DND-41 (cell line): ENCODE measurements around the gene AFAP1L1.

Experiments
- ATAC-seq: fragments of 200-7000 bp; cut with Tn5 transposase; 3 replicates; pipeline ENCODE4 v1.9.1; 2021; ENCODE audit warnings: low read depth; ENCODE audit not compliant: insufficient read depth
- DNase-seq: peaks from one replicate; pipeline ENCODE4 v3.0.0-alpha.2; 2020
- H2AFZ ChIP-seq: 2 replicates; pipeline ENCODE4 v1.6.0; 2012; ENCODE audit warnings: low read depth, low read length
- H3K27ac ChIP-seq: 2 replicates; pipeline ENCODE4 v1.5.1; 2012; ENCODE audit warnings: low read length, inconsistent platforms
- H3K27me3 ChIP-seq: fragments of 200-600 bp; sonication (generic); 2 replicates; pipeline ENCODE4 v1.6.0; 2012; ENCODE audit warnings: low read length, mild to moderate bottlenecking, inconsistent platforms; ENCODE audit not compliant: insufficient read depth, poor library complexity
- H3K36me3 ChIP-seq: 2 replicates; pipeline ENCODE4 v1.5.1; 2012; ENCODE audit warnings: low read length, inconsistent platforms; ENCODE audit not compliant: insufficient read depth
- H3K4me1 ChIP-seq: 2 replicates; pipeline ENCODE4 v1.5.1; 2012; ENCODE audit warnings: mild to moderate bottlenecking, low read length; ENCODE audit not compliant: insufficient read depth
- H3K4me2 ChIP-seq: 2 replicates; pipeline ENCODE4 v1.6.0; 2012; ENCODE audit warnings: mild to moderate bottlenecking, moderate library complexity, low read length, inconsistent platforms; ENCODE audit not compliant: insufficient read depth
- H3K4me3 ChIP-seq, 2 experiments: fragments of 200-600 bp in 1 of 2; shearing (Covaris generic) in 1 of 2; 2 replicates each; pipeline ENCODE4 v1.5.1; 2012 to 2016; ENCODE audit warnings: inconsistent platforms in 2 of 2, low read length in 2 of 2, mild to moderate bottlenecking in 2 of 2, low read depth in 1 of 2, moderate library complexity in 1 of 2
- H3K79me2 ChIP-seq: 2 replicates; pipeline ENCODE4 v1.6.0; 2012; ENCODE audit warnings: low read length, inconsistent platforms; ENCODE audit not compliant: insufficient read depth
- H3K9ac ChIP-seq: 2 replicates; pipeline ENCODE4 v1.6.0; 2012; ENCODE audit warnings: low read depth, mild to moderate bottlenecking, inconsistent platforms, low read length, moderate library complexity
- H3K9me3 ChIP-seq: 2 replicates; pipeline ENCODE4 v1.5.1; 2012; ENCODE audit warnings: low read length, moderate library complexity, mild to moderate bottlenecking, inconsistent platforms; ENCODE audit not compliant: insufficient read depth, severe bottlenecking
- H4K20me1 ChIP-seq: 2 replicates; pipeline ENCODE4 v1.6.0; 2012; ENCODE audit warnings: low read length; ENCODE audit not compliant: insufficient read depth
- EZH2 ChIP-seq: IDR thresholded peaks from 3 replicates; pipeline ENCODE4 v1.6.1; 2012; ENCODE audit warnings: borderline replicate concordance, low read depth, mild to moderate bottlenecking, moderate library complexity, low read length, inconsistent platforms; ENCODE audit not compliant: severe bottlenecking
- TF ChIP-seq, protein P1 (sequence below): IDR thresholded peaks from 2 replicates; pipeline ENCODE4 v1.5.1; 2012; ENCODE audit warnings: borderline replicate concordance, low read length, moderate library complexity, mild to moderate bottlenecking; ENCODE audit not compliant: poor library complexity, severe bottlenecking; ENCODE audit errors: extremely low read depth

AFAP1L1 gene

GRCh38 chr5:149310947-149311658 is 39.4 kb downstream of the AFAP1L1 start:
- Histone ChIP-seq H3K79me2 (no peaks in the 10 kb centered on the region), H4K20me1 (no peaks in the 10 kb centered on the region), H2AFZ (no peak overlapping the region), H3K4me3 (no peak overlapping the region), H3K4me2 (no peak overlapping the region), H3K9me3 (no peaks in the 10 kb centered on the region), H3K4me1 (no peaks in the 10 kb centered on the region; the same call in 1 of the 2 replicates), H3K9ac (no peak overlapping the region), H3K27ac (no peak overlapping the region), H3K36me3 (no peaks in the 10 kb centered on the region), H3K27me3 (no peaks in the 10 kb centered on the region)
- peak; percentile 10 for DNase-seq
- TF ChIP-seq EZH2, result no peak
- TF ChIP-seq, protein P1, sequence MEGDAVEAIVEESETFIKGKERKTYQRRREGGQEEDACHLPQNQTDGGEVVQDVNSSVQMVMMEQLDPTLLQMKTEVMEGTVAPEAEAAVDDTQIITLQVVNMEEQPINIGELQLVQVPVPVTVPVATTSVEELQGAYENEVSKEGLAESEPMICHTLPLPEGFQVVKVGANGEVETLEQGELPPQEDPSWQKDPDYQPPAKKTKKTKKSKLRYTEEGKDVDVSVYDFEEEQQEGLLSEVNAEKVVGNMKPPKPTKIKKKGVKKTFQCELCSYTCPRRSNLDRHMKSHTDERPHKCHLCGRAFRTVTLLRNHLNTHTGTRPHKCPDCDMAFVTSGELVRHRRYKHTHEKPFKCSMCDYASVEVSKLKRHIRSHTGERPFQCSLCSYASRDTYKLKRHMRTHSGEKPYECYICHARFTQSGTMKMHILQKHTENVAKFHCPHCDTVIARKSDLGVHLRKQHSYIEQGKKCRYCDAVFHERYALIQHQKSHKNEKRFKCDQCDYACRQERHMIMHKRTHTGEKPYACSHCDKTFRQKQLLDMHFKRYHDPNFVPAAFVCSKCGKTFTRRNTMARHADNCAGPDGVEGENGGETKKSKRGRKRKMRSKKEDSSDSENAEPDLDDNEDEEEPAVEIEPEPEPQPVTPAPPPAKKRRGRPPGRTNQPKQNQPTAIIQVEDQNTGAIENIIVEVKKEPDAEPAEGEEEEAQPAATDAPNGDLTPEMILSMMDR, result no peak
- ATAC-seq, result peak; percentile 49; the same call in 2 of the 3 replicates

DNA sequence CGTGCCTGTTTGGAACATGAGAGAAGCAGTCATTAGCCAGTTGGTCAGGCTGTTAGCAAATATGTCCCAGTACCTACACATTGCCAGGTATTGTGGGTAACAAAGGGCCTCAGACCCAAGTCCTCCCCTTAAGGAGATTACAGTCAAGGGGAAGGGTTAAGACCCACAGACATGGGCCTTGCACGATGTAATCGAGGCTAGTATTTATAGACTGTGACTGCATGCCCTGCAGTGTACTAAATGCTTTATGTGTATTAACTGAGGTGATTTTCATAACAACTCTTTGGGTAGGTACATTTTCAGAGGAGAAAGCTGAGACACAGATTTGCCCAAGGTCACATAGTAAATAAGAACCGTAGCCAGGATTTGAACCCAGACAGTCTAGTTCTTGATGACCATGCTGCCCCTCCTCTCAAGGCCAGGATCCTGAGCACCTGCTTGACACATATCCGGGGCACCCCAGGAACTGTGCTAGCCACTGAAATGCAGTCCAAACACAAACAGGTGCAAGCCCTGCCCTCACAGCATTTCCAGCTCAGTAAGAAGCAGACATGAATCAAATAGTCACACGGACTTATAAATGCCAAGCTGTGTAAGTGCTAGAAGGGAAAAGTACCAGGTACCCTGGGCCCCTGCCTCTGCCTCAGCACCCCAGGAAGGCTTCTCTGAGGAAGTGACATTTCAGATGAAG is 41.6 kb downstream of the AFAP1L1 start:
- Histone ChIP-seq H3K9me3 (no peaks in the 10 kb centered on the region), H3K27me3 (no peaks in the 10 kb centered on the region), H4K20me1 (no peaks in the 10 kb centered on the region), H3K27ac (no peak overlapping the region), H3K4me1 (no peaks in the 10 kb centered on the region; the same call in 1 of the 2 replicates), H3K36me3 (no peaks in the 10 kb centered on the region), H3K9ac (no peak overlapping the region), H3K4me2 (no peak overlapping the region), H2AFZ (no peak overlapping the region), H3K4me3 (no peak overlapping the region), H3K79me2 (no peaks in the 10 kb centered on the region)
- no peak for DNase-seq
- TF ChIP-seq, protein P1, result no peak
- no peak for TF ChIP-seq EZH2
- no peak for ATAC-seq

DNA sequence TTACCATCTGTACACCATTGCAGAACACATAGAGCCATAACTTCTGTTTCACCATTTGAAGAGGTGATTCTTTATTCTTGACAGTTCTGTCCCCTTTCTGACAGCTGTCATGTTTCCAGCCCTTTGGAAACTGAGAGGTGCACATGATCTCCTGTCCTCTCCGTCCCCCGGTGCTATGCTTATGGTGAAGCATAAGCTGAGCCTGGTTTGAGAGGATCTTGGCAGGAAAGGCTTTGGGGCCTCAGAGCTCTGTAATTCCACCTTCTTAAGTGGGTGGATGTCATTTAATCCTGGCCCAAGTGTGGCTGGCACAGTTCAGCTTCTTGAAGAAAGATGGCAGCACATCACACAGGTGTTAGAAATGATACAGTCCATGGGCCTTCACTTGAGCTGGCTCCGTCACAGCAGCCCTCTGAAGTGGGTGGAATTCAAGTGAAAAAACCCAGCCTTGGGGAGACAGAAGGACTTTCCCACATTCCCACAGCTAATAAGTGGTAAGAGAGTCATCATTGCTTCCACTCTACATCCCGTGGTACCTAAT is 43.0 kb downstream of the AFAP1L1 start:
- H4K20me1 ChIP-seq, result no peaks in the 10 kb centered on the region
- no peaks in the 10 kb centered on the region; the same call in 1 of the 2 replicates for H3K4me1 ChIP-seq
- H3K27me3 ChIP-seq, result no peaks in the 10 kb centered on the region
- H3K27ac ChIP-seq, result no peak overlapping the region
- ATAC-seq (no peak), DNase-seq (no peak)
- H3K9me3 ChIP-seq, result no peaks in the 10 kb centered on the region
- no peak overlapping the region for H3K4me3 ChIP-seq
- H3K9ac ChIP-seq, result no peak overlapping the region
- TF ChIP-seq, protein P1, result peak; percentile 26
- no peak for TF ChIP-seq EZH2
- no peak overlapping the region for H3K4me2 ChIP-seq
- no peak overlapping the region for H2AFZ ChIP-seq
- no peaks in the 10 kb centered on the region for H3K36me3 ChIP-seq
- no peaks in the 10 kb centered on the region for H3K79me2 ChIP-seq
